ENCODE measurements around the gene STK35.

STK35 gene

GRCh38 chr20:2108498-2108897 is 6.9 kb downstream of the STK35 start:
- DNase-seq: no peak

- DNase-seq: no peak
Measured at GRCh38 chr20:2108987-2109386, 7.4 kb downstream of the STK35 start.

GRCh38 chr20:2109425-2110210 is 8.0 kb downstream of the STK35 start:
- no peak for DNase-seq

GRCh38 chr20:2112910-2113309 is 11.3 kb downstream of the STK35 start:
- no peak for DNase-seq

GRCh38 chr20:2114127-2114959 is 12.7 kb downstream of the STK35 start:
- DNase-seq: no peak

- no peak for DNase-seq
Measured at GRCh38 chr20:2114990-2115681, 13.5 kb downstream of the STK35 start.

- no peak for DNase-seq
Measured at GRCh38 chr20:2116170-2116940, 14.7 kb downstream of the STK35 start.

GRCh38 chr20:2118783-2119182 is 17.2 kb downstream of the STK35 start:
- DNase-seq: no peak

GRCh38 chr20:2122936-2123335 is 21.3 kb downstream of the STK35 start:
- no peak for DNase-seq

- no peak for DNase-seq
Measured at GRCh38 chr20:2123720-2124119, 22.1 kb downstream of the STK35 start.

- no peak for DNase-seq
Measured at GRCh38 chr20:2124564-2125213, 23.1 kb downstream of the STK35 start.

GRCh38 chr20:2125474-2126112 is 24.0 kb downstream of the STK35 start:
- no peak for DNase-seq

GRCh38 chr20:2127238-2127637 is 25.6 kb downstream of the STK35 start:
- DNase-seq: no peak

GRCh38 chr20:2128542-2128941 is 26.9 kb downstream of the STK35 start:
- no peak for DNase-seq

GRCh38 chr20:2130062-2130591 is 28.5 kb downstream of the STK35 start:
- no peak for DNase-seq

- DNase-seq: no peak
Measured at GRCh38 chr20:2130683-2131082, 29.1 kb downstream of the STK35 start.

GRCh38 chr20:2131366-2131765 is 29.7 kb downstream of the STK35 start:
- no peak for DNase-seq

- DNase-seq: no peak
Measured at GRCh38 chr20:2132461-2132901, 30.9 kb downstream of the STK35 start.

GRCh38 chr20:2133318-2134183 is 31.9 kb downstream of the STK35 start:
- no peak for DNase-seq

- DNase-seq: no peak
Measured at GRCh38 chr20:2135013-2135412, 33.4 kb downstream of the STK35 start.

Measured in NCI-H2081 (cell line).